Measurements from ENCODE around the gene KPNA1. TPM values are rescaled to one million over a fixed set of nuclear protein-coding genes. Genes with fewer than 3 reads are reported as not detected.

The KPNA1 gene
- total RNA-seq, 1 experiment from 2014 or later, result 58.8 TPM

DNA sequence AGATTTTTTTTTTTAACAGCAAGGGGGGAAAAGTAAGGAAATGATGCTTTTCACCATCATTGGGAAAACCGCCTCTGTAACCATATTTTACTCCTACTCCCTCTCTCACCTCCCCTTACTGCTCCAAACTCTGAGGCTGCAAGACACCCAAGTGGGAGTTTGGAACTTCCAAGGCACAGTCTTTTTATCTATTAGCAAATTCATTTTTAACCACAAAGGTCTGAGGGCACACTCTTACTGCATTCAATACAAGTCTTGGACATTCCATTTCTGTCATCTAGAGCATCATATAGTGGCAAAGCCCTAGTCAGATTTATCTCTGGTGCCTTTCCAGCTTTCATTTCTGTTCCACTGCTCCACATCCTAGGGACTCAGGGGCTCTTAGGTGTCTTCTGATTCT is 117.5 kb downstream of the KPNA1 start:
- peaks cover 19% of the 10 kb centered on the region for H3K4me1 Mint-ChIP-seq
- no peaks in the 10 kb centered on the region for H3K27me3 Mint-ChIP-seq (ENCODE audit: low read depth)
- H3K9me3 Mint-ChIP-seq, result peaks cover 5% of the 10 kb centered on the region; the same call in 1 of the 2 replicates
- no peak overlapping the region for H3K4me3 Mint-ChIP-seq
- ATAC-seq, result no peak
- ChIA-PET POLR2A (no interaction called here), CTCF (no interaction called here)
- H3K27ac Mint-ChIP-seq, result no peak overlapping the region
- peaks cover 8% of the 10 kb centered on the region; the same call in 1 of the 2 replicates for H3K36me3 Mint-ChIP-seq
- DNase-seq (ENCODE audit: low spot score), result no peak
- TF ChIP-seq SOX15 (CRISPR knock-in tag; IDR thresholded peaks at IDR 0.05) (no peak), ELF4 (CRISPR knock-in tag; IDR thresholded peaks at IDR 0.05; ENCODE audit: low read depth) (no peak), MYBL2 (CRISPR knock-in tag; IDR thresholded peaks at IDR 0.05) (no peak), FOXK1 (CRISPR knock-in tag; IDR thresholded peaks at IDR 0.05) (no peak), ZNF416 (CRISPR knock-in tag; IDR thresholded peaks at IDR 0.05) (no peak), SMAD3 (CRISPR knock-in tag; IDR thresholded peaks at IDR 0.05; ENCODE audit: borderline replicate concordance) (no peak), TEAD1 (CRISPR knock-in tag; IDR thresholded peaks at IDR 0.05) (no peak), CREM (CRISPR knock-in tag; IDR thresholded peaks at IDR 0.05) (no peak), TCF7 (CRISPR knock-in tag; IDR thresholded peaks at IDR 0.05; ENCODE audit: low read depth) (no peak), ZNF219 (CRISPR knock-in tag; IDR thresholded peaks at IDR 0.05; ENCODE audit: borderline replicate concordance) (no peak), ZNF263 (CRISPR knock-in tag; IDR thresholded peaks at IDR 0.05; ENCODE audit: low read depth) (no peak), RORB (CRISPR knock-in tag; IDR thresholded peaks at IDR 0.05) (no peak)
- TF ChIP-seq, protein P1, sequence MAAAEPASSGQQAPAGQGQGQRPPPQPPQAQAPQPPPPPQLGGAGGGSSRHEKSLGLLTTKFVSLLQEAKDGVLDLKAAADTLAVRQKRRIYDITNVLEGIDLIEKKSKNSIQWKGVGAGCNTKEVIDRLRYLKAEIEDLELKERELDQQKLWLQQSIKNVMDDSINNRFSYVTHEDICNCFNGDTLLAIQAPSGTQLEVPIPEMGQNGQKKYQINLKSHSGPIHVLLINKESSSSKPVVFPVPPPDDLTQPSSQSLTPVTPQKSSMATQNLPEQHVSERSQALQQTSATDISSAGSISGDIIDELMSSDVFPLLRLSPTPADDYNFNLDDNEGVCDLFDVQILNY (CRISPR knock-in tag; IDR thresholded peaks at IDR 0.05), result no peak
- TF ChIP-seq, protein P2, sequence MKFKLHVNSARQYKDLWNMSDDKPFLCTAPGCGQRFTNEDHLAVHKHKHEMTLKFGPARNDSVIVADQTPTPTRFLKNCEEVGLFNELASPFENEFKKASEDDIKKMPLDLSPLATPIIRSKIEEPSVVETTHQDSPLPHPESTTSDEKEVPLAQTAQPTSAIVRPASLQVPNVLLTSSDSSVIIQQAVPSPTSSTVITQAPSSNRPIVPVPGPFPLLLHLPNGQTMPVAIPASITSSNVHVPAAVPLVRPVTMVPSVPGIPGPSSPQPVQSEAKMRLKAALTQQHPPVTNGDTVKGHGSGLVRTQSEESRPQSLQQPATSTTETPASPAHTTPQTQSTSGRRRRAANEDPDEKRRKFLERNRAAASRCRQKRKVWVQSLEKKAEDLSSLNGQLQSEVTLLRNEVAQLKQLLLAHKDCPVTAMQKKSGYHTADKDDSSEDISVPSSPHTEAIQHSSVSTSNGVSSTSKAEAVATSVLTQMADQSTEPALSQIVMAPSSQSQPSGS (CRISPR knock-in tag; IDR thresholded peaks at IDR 0.05; ENCODE audit: borderline replicate concordance, low read depth), result no peak
- TF ChIP-seq, protein P3, sequence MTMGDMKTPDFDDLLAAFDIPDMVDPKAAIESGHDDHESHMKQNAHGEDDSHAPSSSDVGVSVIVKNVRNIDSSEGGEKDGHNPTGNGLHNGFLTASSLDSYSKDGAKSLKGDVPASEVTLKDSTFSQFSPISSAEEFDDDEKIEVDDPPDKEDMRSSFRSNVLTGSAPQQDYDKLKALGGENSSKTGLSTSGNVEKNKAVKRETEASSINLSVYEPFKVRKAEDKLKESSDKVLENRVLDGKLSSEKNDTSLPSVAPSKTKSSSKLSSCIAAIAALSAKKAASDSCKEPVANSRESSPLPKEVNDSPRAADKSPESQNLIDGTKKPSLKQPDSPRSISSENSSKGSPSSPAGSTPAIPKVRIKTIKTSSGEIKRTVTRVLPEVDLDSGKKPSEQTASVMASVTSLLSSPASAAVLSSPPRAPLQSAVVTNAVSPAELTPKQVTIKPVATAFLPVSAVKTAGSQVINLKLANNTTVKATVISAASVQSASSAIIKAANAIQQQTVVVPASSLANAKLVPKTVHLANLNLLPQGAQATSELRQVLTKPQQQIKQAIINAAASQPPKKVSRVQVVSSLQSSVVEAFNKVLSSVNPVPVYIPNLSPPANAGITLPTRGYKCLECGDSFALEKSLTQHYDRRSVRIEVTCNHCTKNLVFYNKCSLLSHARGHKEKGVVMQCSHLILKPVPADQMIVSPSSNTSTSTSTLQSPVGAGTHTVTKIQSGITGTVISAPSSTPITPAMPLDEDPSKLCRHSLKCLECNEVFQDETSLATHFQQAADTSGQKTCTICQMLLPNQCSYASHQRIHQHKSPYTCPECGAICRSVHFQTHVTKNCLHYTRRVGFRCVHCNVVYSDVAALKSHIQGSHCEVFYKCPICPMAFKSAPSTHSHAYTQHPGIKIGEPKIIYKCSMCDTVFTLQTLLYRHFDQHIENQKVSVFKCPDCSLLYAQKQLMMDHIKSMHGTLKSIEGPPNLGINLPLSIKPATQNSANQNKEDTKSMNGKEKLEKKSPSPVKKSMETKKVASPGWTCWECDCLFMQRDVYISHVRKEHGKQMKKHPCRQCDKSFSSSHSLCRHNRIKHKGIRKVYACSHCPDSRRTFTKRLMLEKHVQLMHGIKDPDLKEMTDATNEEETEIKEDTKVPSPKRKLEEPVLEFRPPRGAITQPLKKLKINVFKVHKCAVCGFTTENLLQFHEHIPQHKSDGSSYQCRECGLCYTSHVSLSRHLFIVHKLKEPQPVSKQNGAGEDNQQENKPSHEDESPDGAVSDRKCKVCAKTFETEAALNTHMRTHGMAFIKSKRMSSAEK (CRISPR knock-in tag; IDR thresholded peaks at IDR 0.05; ENCODE audit: borderline replicate concordance), result no peak
- TF ChIP-seq, protein P4, sequence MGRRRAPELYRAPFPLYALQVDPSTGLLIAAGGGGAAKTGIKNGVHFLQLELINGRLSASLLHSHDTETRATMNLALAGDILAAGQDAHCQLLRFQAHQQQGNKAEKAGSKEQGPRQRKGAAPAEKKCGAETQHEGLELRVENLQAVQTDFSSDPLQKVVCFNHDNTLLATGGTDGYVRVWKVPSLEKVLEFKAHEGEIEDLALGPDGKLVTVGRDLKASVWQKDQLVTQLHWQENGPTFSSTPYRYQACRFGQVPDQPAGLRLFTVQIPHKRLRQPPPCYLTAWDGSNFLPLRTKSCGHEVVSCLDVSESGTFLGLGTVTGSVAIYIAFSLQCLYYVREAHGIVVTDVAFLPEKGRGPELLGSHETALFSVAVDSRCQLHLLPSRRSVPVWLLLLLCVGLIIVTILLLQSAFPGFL (CRISPR knock-in tag; IDR thresholded peaks at IDR 0.05; ENCODE audit: borderline replicate concordance), result no peak
- TF ChIP-seq, protein P5, sequence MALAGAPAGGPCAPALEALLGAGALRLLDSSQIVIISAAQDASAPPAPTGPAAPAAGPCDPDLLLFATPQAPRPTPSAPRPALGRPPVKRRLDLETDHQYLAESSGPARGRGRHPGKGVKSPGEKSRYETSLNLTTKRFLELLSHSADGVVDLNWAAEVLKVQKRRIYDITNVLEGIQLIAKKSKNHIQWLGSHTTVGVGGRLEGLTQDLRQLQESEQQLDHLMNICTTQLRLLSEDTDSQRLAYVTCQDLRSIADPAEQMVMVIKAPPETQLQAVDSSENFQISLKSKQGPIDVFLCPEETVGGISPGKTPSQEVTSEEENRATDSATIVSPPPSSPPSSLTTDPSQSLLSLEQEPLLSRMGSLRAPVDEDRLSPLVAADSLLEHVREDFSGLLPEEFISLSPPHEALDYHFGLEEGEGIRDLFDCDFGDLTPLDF (CRISPR knock-in tag; IDR thresholded peaks at IDR 0.05), result no peak
- TF ChIP-seq, protein P6, sequence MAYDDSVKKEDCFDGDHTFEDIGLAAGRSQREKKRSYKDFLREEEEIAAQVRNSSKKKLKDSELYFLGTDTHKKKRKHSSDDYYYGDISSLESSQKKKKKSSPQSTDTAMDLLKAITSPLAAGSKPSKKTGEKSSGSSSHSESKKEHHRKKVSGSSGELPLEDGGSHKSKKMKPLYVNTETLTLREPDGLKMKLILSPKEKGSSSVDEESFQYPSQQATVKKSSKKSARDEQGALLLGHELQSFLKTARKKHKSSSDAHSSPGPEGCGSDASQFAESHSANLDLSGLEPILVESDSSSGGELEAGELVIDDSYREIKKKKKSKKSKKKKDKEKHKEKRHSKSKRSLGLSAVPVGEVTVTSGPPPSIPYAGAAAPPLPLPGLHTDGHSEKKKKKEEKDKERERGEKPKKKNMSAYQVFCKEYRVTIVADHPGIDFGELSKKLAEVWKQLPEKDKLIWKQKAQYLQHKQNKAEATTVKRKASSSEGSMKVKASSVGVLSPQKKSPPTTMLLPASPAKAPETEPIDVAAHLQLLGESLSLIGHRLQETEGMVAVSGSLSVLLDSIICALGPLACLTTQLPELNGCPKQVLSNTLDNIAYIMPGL (CRISPR knock-in tag; IDR thresholded peaks at IDR 0.05), result no peak

Measured in WTC11 (cell line).